Neural cell (in vitro differentiated cells): Measurements from ENCODE around the gene SV2B. TPM values are rescaled to one million over a fixed set of nuclear protein-coding genes. Genes with fewer than 3 reads are reported as not detected.

ENCODE experiments used
- H2AFZ ChIP-seq: fragments of 200-600, 300-800 bp; sonication (generic), shearing (Covaris generic); 2 replicates; pipeline ENCODE4 v1.6.0; 2014; ENCODE audit warnings: low read depth, mild to moderate bottlenecking, antibody characterized with exemption, low read length, moderate library complexity
- H3F3A ChIP-seq: fragments of 200-600 bp; shearing (Covaris generic); 2 replicates; pipeline ENCODE4 v1.6.1; 2016; ENCODE audit warnings: mild to moderate bottlenecking, moderate library complexity, mixed read lengths, antibody characterized with exemption, low read length; ENCODE audit not compliant: insufficient read depth, poor library complexity, severe bottlenecking
- H3K27ac ChIP-seq: fragments of 200-600, 300-800 bp; sonication (generic), shearing (Covaris generic); 2 replicates; pipeline ENCODE4 v1.5.1; 2014; ENCODE audit warnings: mild to moderate bottlenecking, low read length, moderate library complexity
- H3K27me3 ChIP-seq: fragments of 300-800, 200-600 bp; sonication (generic), shearing (Covaris generic); 2 replicates; pipeline ENCODE4 v1.6.0; 2014; ENCODE audit warnings: mild to moderate bottlenecking, low read depth, low read length, moderate library complexity; ENCODE audit not compliant: insufficient read depth
- H3K36me3 ChIP-seq: fragments of 300-800, 200-600 bp; sonication (generic), shearing (Covaris generic); 2 replicates; pipeline ENCODE4 v1.5.1; 2014; ENCODE audit warnings: mild to moderate bottlenecking, antibody characterized with exemption, low read length, moderate library complexity; ENCODE audit not compliant: insufficient read depth
- H3K4me2 ChIP-seq: fragments of 300-800, 200-600 bp; sonication (generic), shearing (Covaris generic); 2 replicates; pipeline ENCODE4 v1.6.0; 2014; ENCODE audit warnings: mild to moderate bottlenecking, low read length
- H3K4me3 ChIP-seq: fragments of 300-800, 200-600 bp; sonication (generic), shearing (Covaris generic); 2 replicates; pipeline ENCODE4 v1.5.1; 2014; ENCODE audit warnings: mild to moderate bottlenecking, low read length, moderate library complexity
- H3K79me2 ChIP-seq: fragments of 200-600 bp; shearing (Covaris generic); replicated peaks from 2 replicates; pipeline ENCODE4 v1.6.0; 2014; ENCODE audit warnings: mild to moderate bottlenecking, low read length, moderate library complexity; ENCODE audit not compliant: insufficient read depth
- H3K9ac ChIP-seq: fragments of 300-800, 200-600 bp; sonication (generic), shearing (Covaris generic); 2 replicates; pipeline ENCODE4 v1.6.1; 2016; ENCODE audit warnings: mild to moderate bottlenecking, low read length, mixed read lengths
- H3K9me2 ChIP-seq: fragments of 200-600 bp; shearing (Covaris generic); 2 replicates; pipeline ENCODE4 v1.6.1; 2016; ENCODE audit warnings: mild to moderate bottlenecking, low read length, mixed read lengths; ENCODE audit not compliant: insufficient read depth
- H3K9me3 ChIP-seq: fragments of 200-600, 300-800 bp; sonication (generic), shearing (Covaris generic); 2 replicates; pipeline ENCODE4 v1.6.1; 2016; ENCODE audit warnings: mild to moderate bottlenecking, mixed run types, low read length, moderate library complexity, mixed read lengths
- H4K20me1 ChIP-seq: fragments of 200-600 bp; shearing (Covaris generic); 2 replicates; pipeline ENCODE4 v1.6.1; 2016; ENCODE audit warnings: mild to moderate bottlenecking, mixed run types; ENCODE audit not compliant: insufficient read depth
- EP300 ChIP-seq: fragments of 450-650 bp; conservative IDR thresholded peaks from 2 replicates; pipeline ENCODE4 v1.6.1; 2014; ENCODE audit warnings: antibody characterized with exemption, mild to moderate bottlenecking, moderate library complexity; ENCODE audit not compliant: poor library complexity, severe bottlenecking
- EZH2 ChIP-seq: fragments of 200-600, 300-800 bp; shearing (Covaris generic), sonication (generic); IDR thresholded peaks from 2 replicates; pipeline ENCODE4 v1.6.1; 2014; ENCODE audit warnings: antibody characterized with exemption, low read length, borderline replicate concordance, mild to moderate bottlenecking; ENCODE audit not compliant: insufficient read depth, poor library complexity, severe bottlenecking
- MXI1 ChIP-seq: fragments of 450-650 bp; conservative IDR thresholded peaks from 2 replicates; pipeline ENCODE4 v1.6.1; 2014; ENCODE audit warnings: antibody characterized with exemption, mild to moderate bottlenecking; ENCODE audit not compliant: poor library complexity, severe bottlenecking
- POLR2AphosphoS5 ChIP-seq: IDR thresholded peaks from 2 replicates; pipeline ENCODE4 v1.6.1; 2012
- RAD21 ChIP-seq: fragments of 450-650 bp; conservative IDR thresholded peaks from 2 replicates; pipeline ENCODE4 v1.6.1; 2014; ENCODE audit warnings: antibody characterized with exemption, mild to moderate bottlenecking, moderate library complexity
- SMC3 ChIP-seq: fragments of 450-650 bp; conservative IDR thresholded peaks from 2 replicates; pipeline ENCODE4 v1.6.1; 2014; ENCODE audit warnings: antibody characterized with exemption, mild to moderate bottlenecking, moderate library complexity; ENCODE audit not compliant: poor library complexity
- TAF1 ChIP-seq: IDR thresholded peaks from 2 replicates; pipeline ENCODE4 v1.6.1; 2012; ENCODE audit warnings: low read depth
- polyA plus RNA-seq: library from polyadenylated mRNA; depleted of rRNA; stranded (reverse); fragments of >200 nt; gene quantifications from 2 replicates; pipeline ENCODE4 v1.2.3, GENCODE V29; 2014
- TF ChIP-seq, protein P1 (sequence below): fragments of 450-650 bp; IDR thresholded peaks from 2 replicates; pipeline ENCODE4 v1.5.1; 2014; ENCODE audit warnings: antibody characterized with exemption, mild to moderate bottlenecking, moderate library complexity; ENCODE audit not compliant: poor library complexity, severe bottlenecking
- TF ChIP-seq, protein P2 (sequence below): IDR thresholded peaks from 2 replicates; pipeline ENCODE4 v1.6.1; 2012; ENCODE audit warnings: borderline replicate concordance

Gene SV2B
- polyA plus RNA-seq, 1 donor from 2014 or later, result 0.38 TPM

DNA sequence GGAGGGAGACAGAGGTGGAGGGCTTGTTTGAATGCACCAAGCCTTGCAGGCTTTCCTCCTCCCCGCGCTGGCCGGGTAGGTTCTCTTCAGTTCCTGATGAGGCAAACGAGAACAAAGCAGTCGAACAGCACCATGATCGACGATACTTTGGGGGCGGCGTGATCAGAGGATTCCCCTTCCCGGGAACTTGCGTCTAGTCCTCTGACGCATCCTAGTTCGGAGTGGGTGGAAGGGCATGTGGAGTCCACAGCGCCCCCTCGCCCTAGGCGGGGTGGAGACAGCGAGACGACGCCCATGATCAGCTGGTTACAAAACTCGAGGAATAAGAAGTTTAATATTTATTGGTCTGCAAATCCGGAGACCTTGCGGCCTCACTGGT is 452 bp upstream of the SV2B start:
- Histone ChIP-seq H3K27me3 (peaks cover 65% of the 10 kb centered on the region), H3K4me3 (peak overlapping the region; percentile 79), H3K9me2 (no peaks in the 10 kb centered on the region), H3F3A (no peaks in the 10 kb centered on the region), H3K27ac (no peak overlapping the region), H3K36me3 (no peaks in the 10 kb centered on the region), H4K20me1 (no peaks in the 10 kb centered on the region), H2AFZ (no peak overlapping the region), H3K4me2 (peak overlapping the region; percentile 65), H3K9me3 (no peaks in the 10 kb centered on the region), H3K9ac (peak overlapping the region; percentile 49), H3K79me2 (no peaks in the 10 kb centered on the region)
- TF ChIP-seq, protein P1, sequence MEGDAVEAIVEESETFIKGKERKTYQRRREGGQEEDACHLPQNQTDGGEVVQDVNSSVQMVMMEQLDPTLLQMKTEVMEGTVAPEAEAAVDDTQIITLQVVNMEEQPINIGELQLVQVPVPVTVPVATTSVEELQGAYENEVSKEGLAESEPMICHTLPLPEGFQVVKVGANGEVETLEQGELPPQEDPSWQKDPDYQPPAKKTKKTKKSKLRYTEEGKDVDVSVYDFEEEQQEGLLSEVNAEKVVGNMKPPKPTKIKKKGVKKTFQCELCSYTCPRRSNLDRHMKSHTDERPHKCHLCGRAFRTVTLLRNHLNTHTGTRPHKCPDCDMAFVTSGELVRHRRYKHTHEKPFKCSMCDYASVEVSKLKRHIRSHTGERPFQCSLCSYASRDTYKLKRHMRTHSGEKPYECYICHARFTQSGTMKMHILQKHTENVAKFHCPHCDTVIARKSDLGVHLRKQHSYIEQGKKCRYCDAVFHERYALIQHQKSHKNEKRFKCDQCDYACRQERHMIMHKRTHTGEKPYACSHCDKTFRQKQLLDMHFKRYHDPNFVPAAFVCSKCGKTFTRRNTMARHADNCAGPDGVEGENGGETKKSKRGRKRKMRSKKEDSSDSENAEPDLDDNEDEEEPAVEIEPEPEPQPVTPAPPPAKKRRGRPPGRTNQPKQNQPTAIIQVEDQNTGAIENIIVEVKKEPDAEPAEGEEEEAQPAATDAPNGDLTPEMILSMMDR, result peak; percentile 39
- no peak for TF ChIP-seq EZH2

DNA sequence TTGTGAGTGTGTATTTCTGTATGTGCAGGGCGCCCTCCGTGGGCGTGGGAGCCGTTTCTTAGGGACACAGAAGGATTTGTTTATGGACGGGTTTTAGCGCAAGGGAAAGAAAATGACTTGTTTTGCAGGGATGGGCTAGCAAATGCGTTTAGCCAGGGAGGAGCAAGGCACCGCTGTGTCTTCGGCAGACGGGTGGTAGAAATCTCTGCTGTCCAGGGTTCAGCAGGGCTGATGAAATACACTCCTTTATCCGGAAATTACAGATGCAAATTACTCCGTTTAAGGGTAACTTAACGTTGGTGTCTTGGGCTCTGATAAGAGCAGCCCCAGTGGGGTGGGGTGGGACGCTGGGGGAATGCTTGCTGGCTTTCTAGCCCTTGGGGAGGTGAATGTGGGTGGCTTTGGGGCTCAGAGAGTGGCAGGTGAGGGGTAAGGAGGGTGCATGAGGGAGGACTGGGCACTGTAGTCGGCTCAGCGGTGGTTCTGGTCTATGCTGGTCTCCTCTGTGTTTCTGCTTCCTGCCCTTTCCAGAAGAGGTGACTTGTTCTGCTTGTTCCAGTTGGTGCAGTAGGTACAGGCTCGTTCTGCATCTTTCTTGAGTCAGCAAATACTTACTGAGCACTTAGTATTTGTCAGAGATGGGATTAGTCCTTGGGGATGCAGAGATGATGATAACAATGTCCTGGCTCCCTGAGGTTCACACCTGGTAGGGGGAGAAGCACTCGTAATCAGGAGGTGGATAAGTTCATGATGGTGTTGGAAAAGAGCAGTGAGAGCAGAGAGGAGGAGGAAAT is 954 bp downstream of the SV2B start:
- Histone ChIP-seq H3K4me2 (peak overlapping the region; percentile 98), H3K9ac (peak overlapping the region; percentile 49), H3K79me2 (no peaks in the 10 kb centered on the region), H2AFZ (no peak overlapping the region), H3F3A (no peaks in the 10 kb centered on the region), H3K27me3 (peaks cover 65% of the 10 kb centered on the region), H3K36me3 (no peaks in the 10 kb centered on the region), H3K9me3 (no peaks in the 10 kb centered on the region), H4K20me1 (no peaks in the 10 kb centered on the region), H3K9me2 (no peaks in the 10 kb centered on the region), H3K27ac (no peak overlapping the region), H3K4me3 (peak overlapping the region; percentile 79)
- no peak for TF ChIP-seq POLR2AphosphoS5
- TF ChIP-seq, protein P1, result no peak
- no peak for TF ChIP-seq EP300
- no peak for TF ChIP-seq SMC3
- TF ChIP-seq MXI1, result no peak
- TF ChIP-seq TAF1, result no peak
- no peak for TF ChIP-seq EZH2
- TF ChIP-seq, protein P2, sequence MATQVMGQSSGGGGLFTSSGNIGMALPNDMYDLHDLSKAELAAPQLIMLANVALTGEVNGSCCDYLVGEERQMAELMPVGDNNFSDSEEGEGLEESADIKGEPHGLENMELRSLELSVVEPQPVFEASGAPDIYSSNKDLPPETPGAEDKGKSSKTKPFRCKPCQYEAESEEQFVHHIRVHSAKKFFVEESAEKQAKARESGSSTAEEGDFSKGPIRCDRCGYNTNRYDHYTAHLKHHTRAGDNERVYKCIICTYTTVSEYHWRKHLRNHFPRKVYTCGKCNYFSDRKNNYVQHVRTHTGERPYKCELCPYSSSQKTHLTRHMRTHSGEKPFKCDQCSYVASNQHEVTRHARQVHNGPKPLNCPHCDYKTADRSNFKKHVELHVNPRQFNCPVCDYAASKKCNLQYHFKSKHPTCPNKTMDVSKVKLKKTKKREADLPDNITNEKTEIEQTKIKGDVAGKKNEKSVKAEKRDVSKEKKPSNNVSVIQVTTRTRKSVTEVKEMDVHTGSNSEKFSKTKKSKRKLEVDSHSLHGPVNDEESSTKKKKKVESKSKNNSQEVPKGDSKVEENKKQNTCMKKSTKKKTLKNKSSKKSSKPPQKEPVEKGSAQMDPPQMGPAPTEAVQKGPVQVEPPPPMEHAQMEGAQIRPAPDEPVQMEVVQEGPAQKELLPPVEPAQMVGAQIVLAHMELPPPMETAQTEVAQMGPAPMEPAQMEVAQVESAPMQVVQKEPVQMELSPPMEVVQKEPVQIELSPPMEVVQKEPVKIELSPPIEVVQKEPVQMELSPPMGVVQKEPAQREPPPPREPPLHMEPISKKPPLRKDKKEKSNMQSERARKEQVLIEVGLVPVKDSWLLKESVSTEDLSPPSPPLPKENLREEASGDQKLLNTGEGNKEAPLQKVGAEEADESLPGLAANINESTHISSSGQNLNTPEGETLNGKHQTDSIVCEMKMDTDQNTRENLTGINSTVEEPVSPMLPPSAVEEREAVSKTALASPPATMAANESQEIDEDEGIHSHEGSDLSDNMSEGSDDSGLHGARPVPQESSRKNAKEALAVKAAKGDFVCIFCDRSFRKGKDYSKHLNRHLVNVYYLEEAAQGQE, result no peak
- no peak for TF ChIP-seq RAD21
